HS-27A (cell line): Measurements from ENCODE around the gene CEP63.

Source experiments
- DNase-seq: peaks from one replicate; pipeline ENCODE4 v3.0.0-alpha.2; 2012; ENCODE audit warnings: low read depth, missing footprints

CEP63 gene

GRCh38 chr3:134485718-134486576 is at the start of gene CEP63, which contains the start of gene ANAPC13:
TSS of gene CEP63 (plus strand) at chr3:134486057. CDS start at chr3:134495321, 9,264 bp downstream.
TSS of gene ANAPC13 (minus strand) at chr3:134485985. CDS start at chr3:134482904, 3,081 bp downstream.
- peak; percentile 98 for DNase-seq

GRCh38 chr3:134437211-134437752 is 48.6 kb upstream of the CEP63 start:
- DNase-seq: no peak

GRCh38 chr3:134441321-134441720 is 44.5 kb upstream of the CEP63 start:
- DNase-seq: no peak

GRCh38 chr3:134441821-134442220 is 44.0 kb upstream of the CEP63 start:
- no peak for DNase-seq

GRCh38 chr3:134445095-134445494 is 40.8 kb upstream of the CEP63 start:
- DNase-seq: no peak

- no peak for DNase-seq
Measured at GRCh38 chr3:134445636-134446035, 40.2 kb upstream of the CEP63 start.

- no peak for DNase-seq
Measured at GRCh38 chr3:134446800-134447199, 39.1 kb upstream of the CEP63 start.

- DNase-seq: no peak
Measured at GRCh38 chr3:134447351-134447750, 38.5 kb upstream of the CEP63 start.

GRCh38 chr3:134448664-134449063 is 37.2 kb upstream of the CEP63 start:
- no peak for DNase-seq

GRCh38 chr3:134449277-134449676 is 36.6 kb upstream of the CEP63 start:
- DNase-seq: no peak

- DNase-seq: no peak
Measured at GRCh38 chr3:134449951-134450350, 35.9 kb upstream of the CEP63 start.

GRCh38 chr3:134453631-134454030 is 32.2 kb upstream of the CEP63 start:
- no peak for DNase-seq

- DNase-seq: no peak
Measured at GRCh38 chr3:134457376-134458074, 28.3 kb upstream of the CEP63 start.

GRCh38 chr3:134458406-134458945 is 27.4 kb upstream of the CEP63 start:
- no peak for DNase-seq

GRCh38 chr3:134459562-134459961 is 26.3 kb upstream of the CEP63 start:
- no peak for DNase-seq

- DNase-seq: no peak
Measured at GRCh38 chr3:134460965-134461364, 24.9 kb upstream of the CEP63 start.

- DNase-seq: no peak
Measured at GRCh38 chr3:134462331-134462941, 23.4 kb upstream of the CEP63 start.

- DNase-seq: no peak
Measured at GRCh38 chr3:134463676-134464063, 22.2 kb upstream of the CEP63 start.

GRCh38 chr3:134464064-134464688 is 21.7 kb upstream of the CEP63 start:
- peak; percentile 93 for DNase-seq

GRCh38 chr3:134464689-134465365 is 21.0 kb upstream of the CEP63 start:
- DNase-seq: no peak

GRCh38 chr3:134466331-134466730 is 19.5 kb upstream of the CEP63 start:
- DNase-seq: no peak
